ENCODE data around the gene SLC7A14.

The SLC7A14 gene

DNA sequence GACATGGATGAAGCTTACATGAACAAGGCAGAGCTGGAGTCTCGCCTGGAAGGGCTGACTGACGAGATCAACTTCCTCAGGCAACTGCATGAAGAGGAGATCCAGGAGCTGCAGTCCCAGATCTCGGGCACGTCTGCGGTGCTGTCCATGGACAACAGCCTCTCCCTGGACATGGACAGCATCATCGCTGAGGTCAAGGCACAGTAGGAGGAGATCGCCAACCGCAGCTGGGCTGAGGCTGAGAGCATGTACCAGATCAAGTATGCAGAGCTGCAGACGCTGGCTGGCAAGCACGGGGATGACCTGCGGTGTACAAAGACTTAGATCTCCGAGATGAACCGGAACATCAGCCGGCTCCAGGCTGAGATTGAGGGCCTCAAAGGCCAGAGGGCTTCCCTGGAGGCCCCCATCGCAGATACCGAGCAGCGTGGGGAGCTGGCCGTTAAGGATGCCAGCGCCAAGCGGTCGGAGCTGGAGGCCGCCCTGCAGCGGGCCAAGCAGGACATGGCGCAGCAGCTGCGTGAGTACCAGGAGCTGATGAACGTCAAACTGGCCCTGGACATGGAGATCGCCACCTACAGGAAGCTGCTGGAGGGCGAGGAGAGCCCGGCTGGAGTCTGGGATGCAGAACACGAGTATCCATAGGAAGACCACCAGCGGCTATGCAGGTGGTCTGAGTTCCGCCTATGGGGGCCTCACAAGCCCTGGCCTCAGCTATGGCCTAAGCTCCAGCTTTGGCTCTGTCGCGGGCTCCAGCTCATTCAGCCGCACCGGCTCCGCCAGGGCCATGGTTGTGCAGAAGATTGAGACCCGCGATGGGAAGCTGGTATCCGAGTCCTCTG, 89.6 kb downstream of the SLC7A14 start:
- DNase-seq = no peak

DNA sequence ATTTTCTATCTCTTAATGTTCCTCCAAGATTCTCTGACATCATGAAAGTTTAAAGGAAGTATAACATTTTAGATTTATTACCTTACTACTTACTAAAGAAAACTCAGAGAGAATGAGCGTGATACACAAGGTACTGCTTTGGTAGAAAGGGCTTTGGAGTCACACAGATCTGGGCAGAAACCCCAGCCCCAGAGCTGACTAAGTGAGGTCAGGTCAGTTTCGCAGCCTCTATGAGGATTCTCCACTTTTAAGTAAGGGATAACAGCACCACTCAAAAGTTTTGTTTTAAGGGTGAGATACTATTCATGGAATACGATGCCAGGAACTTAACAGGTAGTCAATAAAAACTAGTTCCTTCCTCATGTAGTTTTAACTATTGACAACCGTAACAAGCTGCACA, 91.1 kb downstream of the SLC7A14 start:
- DNase-seq = no peak

DNA sequence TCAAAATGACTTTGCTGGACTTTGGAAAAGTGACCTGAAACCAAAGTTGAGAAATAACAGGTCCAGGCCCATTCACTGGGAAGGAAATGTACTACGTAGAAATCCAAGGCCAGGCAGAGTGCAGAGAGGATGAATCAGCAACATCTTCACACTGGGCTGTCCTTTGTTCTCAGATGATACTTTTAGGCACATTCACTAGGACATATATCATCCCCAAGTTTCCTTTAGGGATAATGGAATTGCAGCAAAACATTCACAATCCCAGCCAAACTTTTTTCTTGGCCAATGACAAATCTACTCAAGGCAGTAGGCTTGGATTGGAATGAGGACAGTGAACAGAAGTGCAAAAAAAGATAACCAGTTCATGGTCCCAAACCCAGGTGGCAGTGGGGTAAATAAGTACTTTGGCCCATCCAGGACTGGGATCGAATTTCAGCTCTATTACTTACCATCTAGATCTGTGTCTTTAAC, 92.1 kb downstream of the SLC7A14 start:
- no peak for DNase-seq

DNA sequence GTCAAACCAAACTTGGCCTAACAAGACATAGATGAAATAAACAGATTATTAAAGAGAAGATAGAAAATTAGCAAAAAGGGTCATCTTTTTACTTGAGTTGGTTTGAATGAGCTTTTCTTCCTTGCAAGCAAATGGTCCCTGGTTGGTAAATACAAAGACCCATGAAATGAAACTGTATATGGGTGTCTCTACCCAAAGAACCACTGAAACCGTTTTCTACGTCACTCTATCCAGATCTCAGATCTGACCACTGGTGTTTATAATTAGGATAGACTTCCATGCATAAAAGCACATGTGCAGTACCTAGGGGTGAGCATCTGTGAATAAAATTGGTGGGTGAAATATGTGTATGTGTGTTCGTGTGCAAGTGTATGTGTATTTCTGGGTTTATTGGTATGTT, 94.0 kb downstream of the SLC7A14 start:
- DNase-seq = no peak

DNA sequence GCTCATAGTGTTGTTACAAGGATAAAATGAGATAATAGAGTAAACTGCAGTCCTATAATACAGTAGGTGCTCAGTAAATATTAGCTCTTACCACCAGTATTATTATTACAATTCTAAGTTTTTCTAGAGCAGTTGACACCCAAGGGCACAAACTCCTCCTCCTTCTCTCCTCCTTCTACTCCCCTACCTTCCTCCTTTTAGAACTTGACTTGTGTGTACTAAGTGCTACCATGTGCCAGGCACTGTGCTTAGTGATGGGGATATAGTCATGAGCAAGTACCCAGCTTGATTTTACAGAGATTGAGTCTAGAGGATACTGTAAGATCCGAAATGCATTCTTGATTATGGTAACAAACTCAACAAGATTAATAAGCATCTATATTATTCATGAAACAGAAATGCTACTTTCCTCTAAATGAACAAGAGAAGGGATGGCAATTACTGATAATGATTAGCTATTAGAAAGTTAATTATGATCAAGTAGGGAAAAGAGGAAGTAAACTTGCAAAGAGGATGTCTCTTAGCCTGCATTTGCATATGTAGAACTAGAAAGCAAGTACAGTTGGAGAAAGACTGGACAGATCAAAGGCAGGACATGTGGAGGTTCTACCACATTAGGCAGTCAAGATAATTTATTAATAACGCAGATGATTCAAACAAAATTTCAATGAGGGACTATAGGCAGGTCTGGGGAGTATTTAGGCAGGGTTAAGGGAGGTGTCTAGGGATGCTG, 94.9 kb downstream of the SLC7A14 start:
- no peak for DNase-seq

DNA sequence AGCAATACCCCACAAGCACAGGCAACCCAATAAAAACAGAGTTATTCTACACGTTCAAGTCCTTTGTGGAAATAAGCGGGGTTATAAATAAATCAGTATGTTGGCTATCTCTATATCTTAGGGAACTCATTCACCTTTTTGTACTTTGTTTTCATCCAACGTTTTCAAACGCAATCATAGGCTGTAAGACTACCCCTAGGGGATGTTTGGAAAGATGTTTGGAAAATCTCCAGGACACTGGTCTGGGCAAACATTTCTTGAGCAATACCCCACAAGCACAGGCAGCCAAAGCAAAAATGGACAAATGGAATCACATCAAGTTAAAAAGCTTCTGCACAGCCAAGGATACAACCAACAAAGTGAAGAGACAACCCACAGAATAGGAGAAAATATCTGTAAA, 97.1 kb downstream of the SLC7A14 start:
- DNase-seq = no peak

DNA sequence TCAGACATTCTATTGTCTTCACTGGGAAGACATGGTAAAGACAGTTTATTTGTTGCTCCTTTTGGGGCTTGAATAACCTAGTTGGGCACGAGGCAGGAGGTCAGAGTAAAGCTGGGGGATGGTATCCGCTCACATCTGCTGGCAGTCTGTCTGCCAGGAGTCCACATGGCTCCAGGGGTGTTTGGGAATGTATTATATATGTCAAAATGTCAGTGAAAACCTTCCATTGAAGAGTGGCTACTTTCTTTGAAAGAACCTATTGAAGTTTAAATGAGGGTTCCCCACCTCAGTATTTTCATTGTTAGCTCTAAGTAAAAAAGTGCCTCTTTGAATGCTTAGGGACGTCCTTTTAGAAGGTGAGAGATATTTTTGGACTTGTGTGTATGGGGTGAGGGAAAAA, 98.8 kb downstream of the SLC7A14 start:
- DNase-seq = no peak

DNA sequence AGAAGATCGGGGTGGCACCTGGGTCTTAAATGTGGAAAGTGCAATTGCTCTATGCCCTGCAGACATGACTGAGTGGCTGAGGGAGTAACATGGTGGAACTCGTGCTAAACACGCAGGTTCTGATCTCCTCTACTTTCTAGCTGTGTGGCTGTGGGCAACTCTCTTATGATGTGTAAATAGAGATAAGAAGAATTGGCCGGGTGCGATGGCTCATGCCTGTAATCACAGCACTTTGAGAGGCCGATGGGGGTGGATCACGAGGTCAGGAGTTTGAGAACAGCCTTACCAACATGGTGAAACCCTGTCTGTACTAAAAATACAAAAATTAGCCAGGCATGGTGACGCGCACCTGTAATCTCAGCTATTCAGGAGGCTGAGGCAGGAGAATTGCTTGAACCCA, 99.5 kb downstream of the SLC7A14 start:
- no peak for DNase-seq

DNA sequence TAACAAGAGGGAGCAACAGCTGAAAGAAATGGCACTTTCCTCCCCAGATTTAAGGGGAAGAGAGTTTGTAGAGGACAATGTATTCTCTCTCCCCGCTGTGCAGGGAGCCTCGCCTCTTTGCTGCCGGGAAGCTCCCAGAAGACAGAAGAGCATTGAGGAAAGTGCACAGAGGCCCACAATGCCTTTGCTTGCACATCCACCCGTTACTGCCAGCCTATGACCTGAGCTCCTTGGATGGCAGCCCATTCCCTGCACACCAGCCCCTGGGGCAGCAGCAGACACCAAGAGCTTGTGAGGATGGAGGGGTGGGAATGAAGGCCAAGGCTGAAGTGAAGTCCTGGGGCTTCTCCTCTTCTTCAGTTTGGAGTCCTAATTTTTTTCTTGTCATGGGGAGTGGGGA, 100.2 kb downstream of the SLC7A14 start:
- no peak for DNase-seq

DNA sequence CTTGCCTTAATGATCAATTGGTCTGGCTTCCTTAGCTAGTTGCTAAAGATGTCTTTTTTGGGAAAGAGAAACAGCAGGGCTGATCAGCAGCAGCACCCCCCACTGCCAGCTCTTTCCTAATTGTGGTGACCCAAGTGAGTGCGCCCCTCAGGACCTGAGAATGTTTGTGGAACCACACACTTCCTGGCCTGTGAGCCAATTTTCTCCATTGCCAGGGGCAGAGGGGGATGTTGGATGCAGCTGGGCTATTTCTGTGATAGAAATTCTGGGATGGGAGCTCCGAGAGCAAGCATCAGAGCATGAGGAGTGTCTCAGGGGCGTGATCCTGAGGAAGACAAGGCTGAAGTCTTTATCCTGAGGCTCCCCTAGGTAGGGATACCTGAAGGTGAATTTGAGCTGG, 100.6 kb downstream of the SLC7A14 start:
- no peak for DNase-seq

DNA sequence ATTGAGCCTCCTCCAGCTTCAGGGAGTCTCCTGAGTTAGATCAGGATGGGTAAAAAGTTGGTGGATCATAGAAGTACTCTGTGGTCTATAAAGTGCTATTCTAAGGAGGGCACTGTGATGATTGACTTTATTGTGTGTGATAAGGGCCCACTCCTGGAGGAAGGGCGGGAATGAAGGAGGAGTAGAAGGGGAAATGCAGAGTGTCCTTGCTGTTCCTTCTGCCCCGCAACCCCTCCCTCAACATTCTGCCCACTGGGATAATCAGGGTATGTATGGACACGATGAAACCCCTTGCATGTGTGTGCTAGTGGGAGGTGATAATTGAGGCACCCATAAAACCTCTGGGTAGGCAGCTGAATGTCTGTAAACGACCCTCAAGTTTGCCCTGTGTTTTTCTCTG, 101.0 kb downstream of the SLC7A14 start:
- no peak for DNase-seq

DNA sequence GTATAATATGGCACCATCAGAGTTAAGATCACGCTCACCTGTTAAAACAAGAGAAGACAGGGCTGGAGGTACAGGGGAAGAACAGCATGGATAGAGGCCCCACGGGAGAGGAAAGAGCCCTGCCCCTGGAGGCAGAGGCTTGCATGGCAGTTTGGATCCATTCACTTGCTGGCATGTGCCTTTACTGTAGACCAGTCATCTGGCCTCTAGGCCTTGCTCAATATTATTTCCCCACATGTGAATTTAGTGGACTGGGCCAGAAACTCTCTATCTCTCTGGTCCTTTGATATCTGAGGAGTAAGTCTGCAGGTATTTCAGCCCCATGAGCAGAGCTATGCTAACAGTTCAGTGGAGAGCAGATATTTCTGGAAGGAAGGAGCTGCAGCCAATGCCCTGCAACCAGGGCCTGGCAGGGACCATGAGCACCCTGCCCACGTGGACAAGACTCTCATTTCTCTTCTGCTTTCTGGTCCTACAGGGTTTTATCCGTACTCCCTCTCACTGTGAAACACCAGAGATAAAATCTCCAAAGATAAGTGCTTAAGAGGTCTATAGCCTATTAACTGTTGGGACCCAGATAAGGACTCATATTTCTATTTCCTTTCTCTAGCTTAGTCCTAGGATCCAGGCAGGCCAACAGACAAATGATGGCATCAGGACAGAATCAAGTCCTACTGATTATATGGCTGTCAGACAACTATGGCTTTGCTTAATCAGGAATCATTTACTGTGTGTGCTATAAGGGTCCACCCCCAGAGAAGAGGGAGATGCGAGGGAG, 102.2 kb downstream of the SLC7A14 start:
- DNase-seq = no peak

DNA sequence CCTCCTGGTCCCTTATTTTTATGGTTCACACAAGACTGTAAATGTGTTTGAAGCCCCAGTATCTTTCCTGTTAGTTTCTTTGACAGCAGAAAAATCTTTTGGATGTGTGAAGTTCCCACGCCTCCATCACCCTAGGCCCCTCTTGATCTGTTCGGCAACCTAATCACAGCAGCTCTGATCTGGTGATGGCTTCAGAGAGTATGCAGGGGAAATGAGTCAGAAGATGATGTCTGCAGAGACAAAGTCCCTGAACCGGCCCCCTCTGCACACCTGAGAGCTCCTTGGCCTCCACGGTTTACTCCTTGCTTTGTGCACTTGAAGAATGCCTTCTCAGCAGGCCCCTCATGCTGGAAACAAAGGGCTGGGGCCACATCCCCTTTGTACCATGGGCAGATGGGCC, 103.7 kb downstream of the SLC7A14 start:
- DNase-seq = no peak

DNA sequence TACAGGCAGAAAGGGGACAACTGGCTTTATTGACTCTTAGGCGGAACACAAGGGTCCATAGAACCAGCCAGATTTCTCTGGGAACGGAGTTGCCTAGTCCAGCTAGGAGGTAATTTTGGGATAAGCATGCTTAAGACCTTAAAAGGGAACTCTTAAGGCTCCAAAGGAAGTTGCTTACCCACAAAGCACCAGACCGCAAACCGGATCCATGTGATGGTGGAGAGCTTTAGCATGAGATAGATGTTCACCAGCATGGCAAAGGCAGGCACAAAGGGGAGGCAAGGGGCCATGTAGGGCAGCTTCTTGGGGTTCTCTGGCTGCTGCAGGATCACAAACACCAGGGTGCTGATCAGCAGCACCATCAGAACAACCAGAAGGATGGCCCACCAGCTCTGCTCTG, 105.8 kb downstream of the SLC7A14 start:
- no peak for DNase-seq

DNA sequence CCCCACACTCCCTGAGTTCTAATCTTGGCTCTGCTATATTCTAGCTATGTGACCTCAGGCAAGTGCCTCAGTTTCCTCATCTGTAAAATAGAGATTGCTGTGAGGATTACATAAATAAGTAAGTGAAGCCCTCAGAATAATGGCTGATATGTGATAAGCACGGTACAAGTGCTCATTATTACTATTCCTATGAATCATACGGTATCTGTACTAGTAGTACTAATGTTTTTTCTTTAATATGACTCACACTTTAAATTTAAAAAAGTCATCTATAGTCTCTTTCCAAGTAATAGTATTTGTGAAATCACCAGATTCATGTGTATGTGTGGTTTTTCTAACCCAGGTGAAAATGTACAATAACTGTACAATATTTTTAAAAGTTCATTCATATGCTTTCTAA, 108.5 kb downstream of the SLC7A14 start:
- DNase-seq = no peak

DNA sequence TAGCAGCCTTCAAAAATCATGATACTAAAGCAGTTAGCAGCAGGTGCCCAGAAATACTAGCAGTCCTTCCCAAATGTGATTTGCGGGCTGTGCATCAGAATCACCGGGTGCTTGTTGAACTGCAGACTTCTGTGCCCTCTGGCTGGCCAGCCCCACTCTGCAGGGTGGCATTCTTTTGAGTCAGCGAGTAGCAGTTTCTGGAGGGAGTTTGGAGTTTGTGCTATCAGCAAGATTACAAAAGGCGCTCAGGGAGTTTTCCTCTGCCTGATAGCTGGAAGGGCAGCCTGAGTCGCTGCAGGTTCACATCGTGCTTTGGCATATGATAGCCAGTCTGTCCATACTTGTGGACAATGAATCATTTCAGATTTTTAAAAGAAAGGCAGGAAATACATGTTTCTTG, 109.6 kb downstream of the SLC7A14 start:
- no peak for DNase-seq

DNA sequence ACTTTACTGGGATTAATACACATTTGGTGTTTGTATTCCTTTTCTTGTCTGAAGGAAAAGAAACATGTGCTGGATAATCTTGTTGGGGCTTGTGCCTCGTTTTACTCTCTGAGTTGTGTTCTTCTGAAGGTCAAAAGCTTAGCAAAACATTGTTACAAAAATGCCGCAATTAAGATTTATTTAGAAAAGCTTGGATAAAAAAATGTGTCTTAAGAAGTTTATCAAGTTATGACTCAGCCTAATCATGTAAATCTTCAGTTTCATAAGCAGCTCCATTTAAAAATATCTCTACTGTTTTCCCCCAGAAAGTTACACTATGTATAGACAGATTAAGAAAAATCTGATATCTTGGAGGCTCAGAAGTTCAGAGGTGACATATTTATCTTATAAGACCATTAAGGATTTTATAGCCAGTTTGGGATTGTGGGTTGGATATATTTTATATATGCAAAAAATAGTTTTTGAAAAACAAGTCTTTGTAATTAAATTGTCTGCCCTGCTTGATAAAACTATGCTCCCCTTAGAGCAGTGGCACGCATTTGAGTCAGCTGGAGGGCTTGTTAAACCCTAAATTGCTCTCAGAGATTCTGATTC, 110.7 kb downstream of the SLC7A14 start:
- DNase-seq = no peak

DNA sequence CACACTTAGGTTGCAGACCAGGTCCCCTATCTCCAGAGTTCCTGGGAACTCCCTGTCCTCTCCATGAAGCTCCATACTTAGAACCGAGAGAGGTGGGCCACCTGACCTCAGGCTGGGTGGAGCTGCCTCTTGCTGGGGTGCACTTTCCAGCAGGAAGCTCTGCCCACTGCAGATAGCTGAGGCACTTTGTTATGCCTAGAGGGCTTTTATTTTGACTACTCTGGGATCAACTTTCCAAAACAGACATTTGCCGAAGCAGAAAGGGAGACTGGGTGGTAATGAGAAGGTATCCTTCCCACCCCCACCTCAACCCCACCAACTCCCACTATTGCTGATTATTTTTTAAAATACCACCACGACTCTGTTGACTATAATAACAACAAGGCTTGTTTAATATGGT, 112.5 kb downstream of the SLC7A14 start:
- no peak for DNase-seq

DNA sequence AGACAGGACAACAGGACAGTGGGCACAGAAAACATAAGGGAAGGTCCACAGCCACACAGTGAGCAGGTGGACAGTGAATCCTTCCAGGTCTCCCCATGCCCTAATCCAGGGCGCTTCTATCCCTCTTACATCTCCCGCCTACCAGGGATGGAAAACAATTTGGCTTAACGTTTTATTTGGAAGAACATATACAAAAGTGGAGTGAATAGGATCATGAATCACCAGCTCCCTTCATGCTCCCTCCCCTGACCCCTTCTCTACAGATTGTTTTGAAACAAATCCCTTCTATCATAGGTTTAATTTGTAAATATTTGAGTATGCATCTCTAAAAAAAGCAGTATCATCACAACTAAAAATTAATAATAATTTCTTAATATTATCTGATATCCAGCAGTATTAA, 114.7 kb downstream of the SLC7A14 start:
- DNase-seq = no peak

DNA sequence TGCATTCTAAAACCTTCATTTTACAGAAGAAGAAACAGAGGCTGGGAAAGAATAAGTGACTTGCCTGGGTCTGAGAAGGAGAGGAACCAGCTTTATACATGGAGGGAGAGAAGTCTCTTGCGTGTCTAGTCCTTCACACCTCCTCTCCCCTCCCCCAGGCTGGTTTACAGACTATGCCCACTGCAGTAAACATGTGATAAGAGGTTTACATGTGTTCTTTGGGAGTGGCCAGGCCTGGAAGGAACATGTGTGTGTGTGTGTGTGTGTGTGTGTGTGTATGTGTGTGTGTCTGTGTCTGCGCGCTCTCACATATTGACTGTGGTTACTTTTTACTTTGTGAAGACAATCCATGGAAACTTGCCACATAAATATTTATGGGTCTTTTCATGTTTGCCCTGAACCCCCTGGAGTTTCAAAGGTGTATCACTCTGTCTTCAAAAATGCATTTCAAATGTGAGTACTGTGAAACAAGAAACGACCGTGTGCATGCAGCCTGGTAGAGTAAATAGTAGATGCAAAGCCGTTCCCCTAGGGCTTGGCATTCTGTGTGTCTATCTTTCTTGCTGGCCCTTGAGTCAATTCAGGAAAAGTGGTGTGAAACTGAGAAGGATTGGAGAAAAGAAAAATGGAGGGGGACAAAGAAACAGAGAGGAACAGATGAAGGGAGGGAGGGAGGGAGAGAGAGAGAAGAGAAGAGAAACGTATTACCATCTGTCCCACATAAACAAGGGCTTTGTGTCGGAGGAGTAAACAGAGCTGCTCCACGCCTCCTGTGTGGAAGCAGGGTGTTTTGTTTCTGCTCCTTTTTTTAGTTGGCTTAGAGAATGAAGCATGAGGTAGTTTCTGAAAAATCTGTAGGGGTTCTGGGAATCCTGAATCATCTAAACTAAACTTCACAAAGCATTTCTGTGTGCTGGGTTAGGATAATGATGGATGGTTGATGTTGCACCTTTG, 115.5 kb downstream of the SLC7A14 start:
- DNase-seq = no peak

DNA sequence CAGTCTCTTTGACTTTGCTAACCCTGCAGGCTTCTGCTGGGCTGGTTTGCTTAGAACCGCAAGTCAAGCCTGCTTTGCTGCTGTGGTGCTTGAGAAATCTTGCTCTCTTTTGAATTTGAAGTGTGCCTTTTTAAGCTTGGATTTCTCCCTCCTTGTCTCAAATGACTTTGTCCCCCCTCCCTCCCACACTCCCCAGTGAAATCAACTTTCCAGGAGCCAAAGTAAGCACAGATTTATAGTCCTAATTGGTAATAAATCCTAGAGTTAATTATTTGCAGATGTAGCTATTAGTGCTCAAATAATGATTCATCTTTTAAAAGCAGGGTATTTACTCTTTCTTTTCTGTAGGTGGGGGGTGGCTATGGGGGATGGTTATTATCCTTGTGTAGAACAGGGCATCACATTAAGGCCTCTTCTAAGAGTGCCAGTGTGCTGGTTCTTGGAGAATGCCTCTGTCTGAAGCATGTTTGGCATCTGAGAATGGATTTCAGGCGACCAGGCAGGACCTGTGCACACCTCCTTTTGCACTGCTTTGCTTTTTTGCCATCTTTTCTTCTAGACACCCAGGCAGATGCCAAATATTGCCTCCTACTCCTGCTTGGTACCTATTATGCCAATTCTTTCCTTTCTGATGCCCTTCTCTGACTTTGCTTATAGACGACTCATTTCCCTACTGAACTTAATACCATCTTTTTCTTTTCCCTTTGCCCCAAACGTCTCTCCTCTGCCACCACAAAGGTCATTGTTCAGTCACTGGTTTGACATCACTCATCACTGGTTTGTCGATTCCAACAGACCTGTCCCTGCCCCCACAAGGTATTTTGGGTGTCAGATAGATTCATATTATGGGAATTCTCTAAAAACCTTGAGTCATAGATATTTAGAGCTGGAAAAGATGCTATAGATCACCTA, 116.5 kb downstream of the SLC7A14 start:
- DNase-seq = no peak

Measured in GOT3 (cell line).